Left ventricle myocardium superior (tissue), 1 donor: ENCODE results near the gene SCYL3. TPM values are rescaled to one million over a fixed set of nuclear protein-coding genes. Genes with fewer than 3 reads are reported as not detected.
"Not testable (repeated sequence)": the region's sequence is repeated elsewhere in the genome, so short reads cannot be mapped to it uniquely, and the experiment has no call there.

Experiments
- ATAC-seq: fragments of 200-7000 bp; cut with Tn5 transposase; one replicate; pipeline ENCODE4 v1.9.1; 2020; ENCODE audit warnings: mild to moderate bottlenecking, moderate library complexity
- DNase-seq: peaks from one replicate; pipeline ENCODE4 v3.0.0-alpha.2; 2020
- intact Hi-C: fragments of 100-400 bp; cut with micrococcal nuclease; formaldehyde crosslinking; loops from one replicate; pipeline ENCODE4 v1.11.0; 2022
- total RNA-seq: library from RNA; stranded (reverse); fragmentation: NEBNext Ultra II Directional; extraction: Animal tissue kit (Norgen Biotek cat#: 25700); gene quantifications from one replicate; pipeline ENCODE4 v1.2.1, GENCODE V29; 2021
- donor health status: DM: no; HTN: yes; CAD: no; lungs with severe emphysema.

The SCYL3 gene
- total RNA-seq, 1 donor from 2014 or later = 5.3 TPM

DNA sequence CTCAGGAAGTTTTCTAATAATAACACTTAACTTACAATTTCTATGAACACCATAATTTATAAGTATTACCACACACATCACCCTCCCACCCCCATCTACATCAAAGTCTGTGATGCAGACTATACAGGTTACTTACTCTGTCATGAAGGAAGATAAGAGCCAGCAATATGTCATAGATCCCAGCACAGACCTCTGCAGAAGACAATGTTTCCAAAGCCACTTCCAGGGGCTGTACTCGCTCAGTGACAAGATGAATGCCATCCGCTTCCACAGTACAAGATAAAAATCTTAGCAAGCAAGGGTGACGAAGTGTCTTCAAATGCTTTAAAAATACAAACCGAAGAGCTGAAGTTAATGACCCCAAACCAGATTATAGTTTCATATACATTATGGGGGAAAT lies 15.2 kb downstream of the SCYL3 start:
- intact Hi-C loops = no loop called here
- ATAC-seq = peak; percentile 47

DNA sequence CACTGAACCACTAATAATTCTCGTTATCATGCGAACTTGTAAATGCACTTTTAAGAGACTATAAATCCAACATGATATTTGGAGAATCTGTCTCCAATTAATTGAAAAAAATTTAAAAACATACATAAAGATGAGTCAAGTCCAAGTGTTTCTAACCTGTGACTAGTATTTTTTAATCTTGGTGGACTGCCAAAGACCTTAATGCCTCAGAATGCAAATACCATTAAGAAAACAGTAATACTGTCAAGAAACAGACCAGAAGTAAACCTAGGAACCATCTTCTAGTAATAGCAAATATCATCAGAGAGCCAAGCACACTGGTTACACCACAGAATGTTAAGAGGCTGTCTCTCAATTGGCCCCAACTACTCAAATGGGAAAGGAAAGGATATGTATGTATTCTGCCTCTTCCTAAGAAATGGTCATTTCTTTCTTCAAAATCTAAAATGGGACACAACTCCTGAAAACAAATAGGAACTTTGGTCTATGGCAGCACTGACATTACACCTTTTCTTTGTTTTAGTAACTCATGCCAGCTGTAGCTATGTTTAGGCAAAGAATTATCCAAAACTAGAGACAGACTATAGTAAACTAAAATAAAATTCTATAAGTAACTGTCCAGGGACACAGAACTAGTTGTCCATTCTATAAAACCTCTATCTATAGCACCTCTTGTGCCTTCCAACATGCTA lies 15.8 kb downstream of the SCYL3 start:
- ATAC-seq (no peak), DNase-seq (no peak)
- intact Hi-C loops = no loop called here

More for the DNA sequence above, 15.2 kb downstream of the SCYL3 start:
- DNase-seq = no peak

DNA sequence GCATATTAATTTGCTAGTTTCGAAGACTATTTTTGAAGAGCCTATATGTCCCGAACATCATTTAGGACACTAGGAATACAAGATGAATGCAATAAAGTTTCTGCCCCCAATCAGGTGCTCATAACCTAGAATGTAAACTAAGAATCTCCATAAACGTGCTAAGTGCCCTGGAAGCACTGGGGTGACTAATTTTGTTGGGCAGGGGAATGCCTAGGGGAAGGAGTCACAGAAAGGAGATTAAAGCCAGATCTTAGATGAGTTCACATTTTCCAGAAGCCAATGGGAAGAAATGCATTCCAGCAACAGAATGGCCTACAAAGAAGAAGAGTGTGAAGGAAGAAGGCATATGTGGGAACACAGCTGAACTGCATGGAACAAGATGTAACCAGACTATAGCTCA lies 19.5 kb downstream of the SCYL3 start:
- DNase-seq (no peak), ATAC-seq (no peak)
- intact Hi-C loops = no loop called here

DNA sequence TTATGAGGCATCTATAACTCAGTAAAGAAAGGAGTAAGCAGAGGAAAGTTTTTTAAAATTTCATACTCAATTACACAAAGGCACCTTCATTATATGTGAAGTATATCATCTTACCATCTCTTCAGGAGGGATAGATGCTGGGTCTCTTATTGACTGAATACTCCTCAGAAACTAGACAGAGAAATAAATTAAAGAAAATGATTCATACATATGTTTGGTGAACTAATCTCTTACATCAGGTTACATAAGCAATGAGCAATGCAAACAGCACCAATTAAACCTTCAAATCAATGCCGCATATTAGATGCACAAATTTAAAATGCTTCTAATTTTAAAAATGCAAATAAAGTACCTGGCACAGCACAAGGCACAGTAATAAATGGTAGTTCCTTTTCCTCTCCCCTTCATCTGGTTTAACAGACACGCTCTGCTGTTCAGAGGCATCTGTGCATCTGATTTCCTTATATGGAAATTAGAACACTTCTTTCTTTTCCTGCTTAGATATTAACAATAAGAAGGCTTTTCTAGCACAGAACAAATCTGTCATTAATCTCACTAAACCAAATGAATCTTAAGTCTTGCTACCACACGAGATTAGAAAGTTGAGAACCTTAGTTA lies 20.0 kb downstream of the SCYL3 start:
- intact Hi-C loops = no loop called here
- ATAC-seq (no peak), DNase-seq (no peak)

DNA sequence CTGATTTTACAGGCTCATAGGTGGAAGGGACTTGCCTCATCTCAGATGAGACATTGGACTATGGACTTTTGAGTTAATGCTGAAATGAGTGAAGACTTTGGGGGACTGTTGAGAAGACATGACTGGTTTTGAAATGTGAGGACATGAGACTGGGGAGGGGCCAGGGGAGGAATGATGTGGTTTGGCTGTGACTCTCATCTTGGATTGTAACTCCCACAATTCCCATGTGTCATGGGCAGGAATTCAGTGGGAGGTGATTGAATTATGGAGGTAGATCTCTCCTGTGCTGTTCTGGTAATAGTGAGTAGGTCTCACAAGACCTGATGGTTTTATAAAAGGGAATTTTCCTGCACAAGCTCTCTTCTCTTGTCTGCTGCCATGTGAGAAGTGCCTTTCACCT lies 20.8 kb downstream of the SCYL3 start:
- no peak for ATAC-seq

DNA sequence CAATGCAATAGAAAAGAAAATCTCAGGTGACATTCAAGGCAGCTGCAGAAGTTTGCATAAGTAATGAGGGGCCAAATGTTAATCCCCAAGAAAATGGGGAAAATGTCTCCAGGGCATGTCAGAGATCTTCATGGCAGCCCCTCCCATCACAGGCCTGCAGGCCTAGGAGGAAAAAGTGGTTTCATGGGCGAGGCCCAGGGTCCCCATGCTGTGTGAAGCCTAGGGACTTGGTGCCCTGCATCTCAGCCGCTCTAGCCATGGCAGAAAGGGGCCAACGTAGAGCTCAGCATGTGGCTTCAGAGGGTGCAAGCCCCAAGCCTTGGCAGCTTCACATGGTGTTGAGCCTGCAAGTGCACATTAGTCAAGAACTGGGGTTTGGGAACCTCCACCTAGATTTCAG lies 21.7 kb downstream of the SCYL3 start:
- intact Hi-C loops, ATAC-seq, DNase-seq: not testable (repeated sequence)

More for the DNA sequence above, 20.8 kb downstream of the SCYL3 start:
- no peak for DNase-seq
- intact Hi-C loops = no loop called here

DNA sequence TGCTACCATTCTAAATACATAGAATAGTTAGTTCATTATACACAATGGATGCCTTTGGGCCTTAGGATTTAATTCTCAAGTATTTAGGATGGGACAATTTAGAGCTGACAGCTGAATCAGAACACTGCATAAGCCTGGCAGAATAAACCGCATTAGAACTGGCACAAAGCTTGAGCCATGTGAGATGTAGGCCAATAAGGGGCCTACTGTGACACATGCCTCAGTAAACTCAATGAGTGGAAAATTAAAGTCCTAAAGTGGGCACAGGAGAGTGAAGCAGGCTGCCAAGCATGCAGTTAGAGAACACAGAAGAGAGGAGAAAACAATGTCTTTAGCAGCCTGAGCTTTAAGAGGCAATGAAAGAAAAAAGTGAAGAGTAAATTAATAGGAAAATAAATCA lies 24.3 kb downstream of the SCYL3 start:
- intact Hi-C loops = no loop called here
- ATAC-seq (no peak), DNase-seq (no peak)

DNA sequence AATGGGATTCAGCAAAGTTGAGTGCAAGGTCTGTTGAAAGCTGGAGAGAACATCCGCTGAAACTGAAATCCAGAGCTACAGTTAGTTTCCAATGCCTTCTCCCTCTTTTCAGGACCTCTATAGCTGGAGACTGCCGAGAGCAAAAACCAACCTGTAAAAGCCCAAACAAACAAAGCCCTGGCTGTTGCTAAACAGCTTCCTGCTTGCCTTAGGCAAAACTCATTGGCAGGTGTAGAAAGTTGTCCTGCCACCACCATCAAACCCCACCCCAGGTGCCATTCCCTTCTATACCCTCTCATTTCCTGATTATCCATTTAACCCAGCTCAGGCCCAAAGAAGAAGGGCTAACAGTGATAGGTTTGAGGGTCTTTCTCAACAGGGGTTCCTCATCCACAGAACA lies 24.7 kb downstream of the SCYL3 start:
- no peak for ATAC-seq
- intact Hi-C loops = no loop called here
- DNase-seq = no peak

DNA sequence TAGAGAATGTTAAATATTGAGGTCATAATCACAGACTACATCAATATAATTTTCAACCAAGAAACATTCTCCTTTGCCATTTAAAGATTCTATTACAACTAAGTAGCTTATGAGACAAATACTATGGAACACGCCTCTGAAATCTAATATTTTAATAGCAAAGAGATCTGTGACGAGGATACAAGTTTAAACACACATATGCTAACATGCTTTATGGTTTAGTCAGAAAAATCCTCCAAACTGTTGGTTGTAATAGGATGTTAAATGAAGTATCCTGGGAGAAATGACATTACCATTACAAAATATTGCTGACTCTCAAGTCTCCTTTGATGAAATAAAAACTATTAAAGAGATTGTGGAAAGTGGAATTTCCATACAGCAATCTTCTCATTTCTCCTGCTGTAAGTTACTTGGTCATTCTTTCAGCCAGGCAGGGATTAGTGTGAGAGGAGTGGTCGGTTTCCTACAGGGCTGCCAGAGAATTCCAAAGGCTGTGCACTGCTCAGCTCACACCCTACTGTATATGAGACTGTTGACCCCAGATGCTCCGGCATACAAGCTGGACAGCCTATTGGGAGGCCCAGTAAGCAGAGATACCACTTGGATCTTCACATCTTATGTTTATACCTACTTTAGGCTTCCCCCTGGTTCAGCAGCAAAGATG lies 26.6 kb downstream of the SCYL3 start:
- intact Hi-C loops = no loop called here
- no peak for ATAC-seq
- DNase-seq = no peak

DNA sequence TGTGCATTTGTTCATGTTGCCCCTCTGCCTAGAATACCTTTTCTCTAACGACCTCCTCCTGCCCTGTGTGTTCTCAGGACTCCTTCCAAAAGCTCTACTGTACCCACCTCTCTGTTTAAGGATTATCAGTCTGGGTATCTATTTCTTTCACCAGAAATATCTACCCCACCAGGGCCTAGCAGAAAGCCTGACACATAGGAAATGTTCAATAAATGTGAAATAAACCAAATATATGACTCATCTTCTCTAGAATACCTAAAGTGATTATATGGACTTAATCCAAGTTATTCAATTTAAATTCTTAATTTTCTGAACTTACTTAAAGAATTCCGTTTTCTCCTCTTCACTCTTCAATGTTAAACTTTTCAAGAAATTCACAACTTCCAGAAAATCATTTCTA lies 27.1 kb downstream of the SCYL3 start:
- intact Hi-C loops = no loop called here
- no peak for DNase-seq
- no peak for ATAC-seq

DNA sequence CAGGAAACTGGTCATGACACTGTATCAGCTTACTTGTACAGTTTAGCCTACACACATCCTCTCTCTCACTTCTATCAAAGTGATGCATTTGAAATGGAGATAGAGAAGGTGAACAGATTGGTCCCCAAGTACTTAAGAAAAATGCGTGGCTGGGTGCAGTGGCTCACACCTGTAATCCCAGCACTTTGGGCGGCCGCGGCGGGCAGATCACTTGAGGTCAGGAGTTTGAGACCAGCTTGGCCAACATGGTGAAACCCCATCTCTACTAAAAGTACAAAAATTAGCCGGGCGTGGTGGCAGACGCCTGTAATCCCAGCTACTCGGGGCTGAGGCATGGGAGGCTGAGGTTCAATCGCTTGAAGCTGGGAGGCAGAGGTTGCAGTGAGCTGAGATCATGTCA lies 29.2 kb downstream of the SCYL3 start:
- DNase-seq, intact Hi-C loops, ATAC-seq: not testable (repeated sequence)

DNA sequence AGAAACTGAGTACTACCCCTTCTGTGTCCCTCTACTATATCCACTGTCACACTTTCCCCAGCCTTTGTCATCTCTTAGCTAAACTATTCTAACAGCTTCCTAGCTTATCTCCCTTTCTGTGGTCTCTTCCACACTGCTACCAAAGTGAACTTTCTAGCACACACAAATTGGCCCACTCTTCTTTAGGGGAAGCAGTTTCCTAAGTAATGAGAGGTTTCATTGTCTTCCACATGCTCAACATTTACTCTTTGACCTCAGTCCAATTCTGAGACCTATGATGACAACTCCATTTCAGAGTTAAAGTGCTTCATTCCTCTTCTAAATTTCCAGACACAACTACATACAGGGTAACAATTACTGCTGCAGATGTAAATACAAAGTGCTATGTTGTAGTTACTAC lies 32.9 kb downstream of the SCYL3 start:
- intact Hi-C loops = no loop called here
- DNase-seq (no peak), ATAC-seq (no peak)

DNA sequence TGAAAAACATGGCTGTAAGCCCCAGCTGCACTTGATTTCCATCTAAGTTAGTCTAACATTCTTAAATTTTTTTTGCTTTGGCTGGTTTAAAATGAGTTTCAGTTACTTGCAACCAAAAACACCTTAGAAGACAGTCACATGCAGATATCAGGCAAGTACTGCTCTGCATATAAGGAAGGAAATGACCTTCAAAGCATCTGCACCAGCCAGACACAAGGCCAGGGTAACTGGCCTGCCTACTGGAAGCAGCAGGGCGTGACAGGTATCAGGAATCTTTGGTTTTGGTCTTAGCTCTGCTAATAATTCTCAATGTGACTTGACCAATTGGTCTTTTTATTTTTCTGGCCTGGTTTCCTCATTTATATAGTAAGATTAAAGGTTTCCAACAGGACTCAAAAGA lies 33.5 kb downstream of the SCYL3 start:
- DNase-seq (no peak), ATAC-seq (peak; percentile 64)
- intact Hi-C loops = no loop called here

DNA sequence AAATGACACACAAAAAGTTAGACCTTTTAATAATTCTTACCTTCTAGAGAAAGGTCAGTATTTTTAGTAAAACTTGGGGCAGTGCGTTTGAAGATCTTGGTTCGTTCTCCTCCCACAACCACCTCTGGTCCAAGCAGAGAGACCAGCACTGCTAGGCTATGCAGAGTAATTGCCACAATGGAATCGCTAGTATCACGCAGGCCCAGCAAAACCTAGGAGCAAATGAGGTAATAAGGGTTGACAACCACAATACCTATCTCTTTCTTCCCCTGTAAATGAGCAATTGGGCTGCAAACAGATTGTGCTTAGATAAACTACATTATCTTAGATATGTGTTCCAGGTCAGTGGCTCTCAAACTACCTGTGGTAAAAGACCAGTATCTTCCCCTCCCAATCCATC lies 34.7 kb downstream of the SCYL3 start:
- no peak for ATAC-seq
- no peak for DNase-seq
- intact Hi-C loops = no loop called here

DNA sequence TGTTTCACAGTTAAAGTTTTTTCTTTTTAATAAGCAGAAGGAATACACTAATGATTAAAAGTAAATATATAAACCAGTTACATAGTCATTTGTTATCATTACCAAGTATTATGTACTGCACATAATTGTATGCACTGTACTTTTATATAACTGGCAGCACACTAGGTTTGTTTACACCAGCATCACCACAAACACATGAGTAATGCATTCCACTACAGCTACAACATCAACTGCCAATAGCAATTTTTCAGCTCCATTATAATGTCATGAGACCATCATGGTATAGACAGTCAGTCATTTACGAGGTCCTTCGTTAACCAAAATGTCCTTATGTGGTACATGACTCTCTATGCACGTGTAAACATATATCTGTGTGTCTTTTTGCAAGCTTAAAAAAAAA lies 35.2 kb downstream of the SCYL3 start:
- no peak for ATAC-seq
- intact Hi-C loops = no loop called here
- no peak for DNase-seq

DNA sequence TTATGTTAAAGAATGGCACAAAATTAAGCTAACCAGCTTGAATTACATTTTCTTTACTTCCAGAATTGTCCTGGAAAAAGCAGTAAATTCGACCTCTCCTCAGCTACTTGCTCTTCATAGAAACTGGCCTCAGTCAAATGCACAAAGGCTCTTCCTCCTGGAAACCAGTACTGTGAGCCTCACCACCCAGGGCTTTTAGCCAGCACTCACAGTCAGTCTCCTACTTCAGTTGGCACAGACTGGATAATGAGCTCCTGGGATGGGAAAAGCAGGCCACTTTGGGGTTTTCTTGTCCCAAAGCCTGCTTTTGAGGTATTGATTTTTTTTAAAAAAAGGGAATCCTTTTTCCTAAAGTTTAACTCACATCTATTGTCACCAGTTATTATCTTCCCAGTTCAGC lies 40.4 kb downstream of the SCYL3 start:
- intact Hi-C loops = no loop called here
- ATAC-seq = no peak

DNA sequence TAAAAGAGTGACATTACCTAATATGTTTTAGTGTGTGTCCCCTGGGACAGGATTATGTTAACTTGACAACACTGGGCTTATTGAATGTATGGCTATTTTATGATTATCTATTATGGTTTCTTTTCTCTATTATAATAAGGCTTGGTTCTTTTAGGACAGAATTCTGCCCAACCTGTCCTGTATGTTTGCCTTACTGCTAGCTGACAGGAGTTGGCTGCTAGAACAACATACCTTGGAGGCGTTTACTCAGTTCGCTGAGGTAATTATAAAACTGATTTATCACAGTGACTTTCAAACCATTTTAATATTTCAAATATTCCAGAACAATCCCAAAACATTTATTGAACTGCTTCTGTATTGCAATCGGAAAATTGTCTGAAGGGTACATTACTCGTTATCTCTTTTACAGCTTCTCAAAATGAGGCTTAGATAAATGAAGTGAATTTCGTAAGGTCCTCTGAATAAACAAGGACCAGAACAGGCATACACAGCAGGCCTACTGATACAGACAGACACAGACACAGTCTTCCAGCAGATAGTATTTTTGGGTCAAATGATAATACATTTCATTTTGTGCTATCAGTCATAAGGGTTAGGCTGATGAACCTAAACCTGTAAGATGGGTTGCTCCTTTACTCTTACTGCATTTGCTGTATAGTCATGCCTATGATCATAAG lies 44.2 kb downstream of the SCYL3 start:
- intact Hi-C loops = no loop called here
- no peak for DNase-seq
- no peak for ATAC-seq

More for the DNA sequence above, 40.4 kb downstream of the SCYL3 start:
- DNase-seq = no peak

DNA sequence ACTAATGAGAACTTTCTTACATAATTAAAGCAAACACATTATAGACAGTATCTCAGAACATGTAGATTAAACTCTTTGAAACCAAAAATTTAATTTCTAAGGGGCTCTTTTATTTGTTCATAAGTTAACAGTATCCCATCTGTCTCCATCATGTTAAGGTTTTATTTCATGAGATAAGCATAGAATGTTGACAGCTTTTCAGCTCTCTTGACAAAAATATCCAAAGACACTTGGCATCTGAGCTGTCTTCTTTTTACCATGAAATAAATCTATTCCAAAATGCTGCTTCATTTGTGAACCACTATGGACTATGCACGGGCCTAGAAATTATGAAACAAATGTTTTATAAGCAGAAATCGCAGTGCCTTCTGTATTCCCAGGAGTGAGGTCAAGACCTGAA lies 45.2 kb downstream of the SCYL3 start:
- DNase-seq = no peak
- no peak for ATAC-seq
- intact Hi-C loops = no loop called here

DNA sequence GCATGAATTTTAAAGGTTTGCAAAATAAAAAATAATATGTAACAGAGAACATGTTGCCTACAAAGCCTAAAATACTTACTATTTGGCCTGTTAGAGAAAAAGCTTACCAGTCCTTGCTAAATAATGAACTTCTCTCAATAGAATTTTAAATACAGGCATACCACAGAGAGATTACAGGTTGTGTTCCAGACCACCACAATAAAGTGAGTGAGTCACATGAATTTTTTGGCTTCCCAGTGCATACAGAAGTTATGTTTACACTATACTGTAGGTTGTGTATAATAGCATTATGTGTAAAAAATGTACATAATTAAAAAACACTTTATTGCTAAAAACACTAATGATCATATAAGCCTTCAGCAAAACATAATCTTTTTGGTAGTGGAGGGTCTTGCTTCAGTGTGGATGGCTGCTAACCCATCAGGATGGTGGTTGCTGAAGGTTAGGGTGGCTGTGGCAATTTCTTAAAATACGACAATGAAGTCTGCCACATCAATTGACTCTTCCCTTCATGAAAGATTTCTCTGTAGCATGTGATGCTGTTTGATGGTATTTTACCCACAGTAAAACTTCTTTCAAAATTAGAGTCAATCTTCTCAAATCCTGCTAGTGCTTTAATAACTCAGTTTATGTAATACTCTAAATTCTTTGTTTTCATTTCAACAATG lies 48.6 kb downstream of the SCYL3 start:
- no peak for ATAC-seq

DNA sequence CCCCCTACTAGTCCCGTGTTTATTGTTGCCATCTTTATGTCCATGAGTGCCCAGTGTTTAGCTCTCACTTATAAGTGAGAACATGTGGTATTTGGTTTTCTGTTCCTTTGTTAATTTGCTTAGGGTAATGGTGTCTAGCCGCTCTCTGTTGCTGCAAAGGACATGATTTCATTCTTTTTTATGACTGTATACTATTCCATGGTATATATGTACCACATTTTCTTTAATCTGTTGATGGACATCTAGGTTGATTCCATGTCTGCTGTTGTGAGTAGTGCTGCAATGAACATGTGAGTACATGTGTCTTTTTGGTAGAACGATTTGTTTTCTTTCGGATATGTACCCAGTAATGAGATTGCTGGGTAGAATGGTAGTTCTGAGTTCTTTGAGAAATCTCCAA lies 54.8 kb downstream of the SCYL3 start:
- ATAC-seq (no peak), DNase-seq (no peak)
- intact Hi-C loops = no loop called here

More for the DNA sequence above, 48.6 kb downstream of the SCYL3 start:
- DNase-seq = no peak
- intact Hi-C loops = no loop called here
